ENCODE data around the gene FSTL4.

- TF ChIP-seq EZH2 (IDR thresholded peaks at IDR 0.05; ENCODE audit: low read depth, unreplicated experiment): no peak
- TF ChIP-seq CTCF (conservative IDR thresholded peaks at IDR 0.05; ENCODE audit: low read depth in 2 of 2): no peak
- no peak for TF ChIP-seq EZH2phosphoT487 (IDR thresholded peaks at IDR 0.05; ENCODE audit: unreplicated experiment)
- no peak for TF ChIP-seq POLR2AphosphoS5 (IDR thresholded peaks at IDR 0.05; ENCODE audit: low read depth)
- TF ChIP-seq JUNB (IDR thresholded peaks at IDR 0.05; ENCODE audit: unreplicated experiment): no peak
- TF ChIP-seq CREB1 (CRISPR knock-in tag; IDR thresholded peaks at IDR 0.05; ENCODE audit: low read depth): no peak
Measured at GRCh38 chr5:133333326-133334150, 278.8 kb downstream of the FSTL4 start.
